ENCODE data around the gene FHIP1A.
A peak's percentile ranks its signal among the peaks of the same experiment; 100 is the strongest.

The FHIP1A gene

DNA sequence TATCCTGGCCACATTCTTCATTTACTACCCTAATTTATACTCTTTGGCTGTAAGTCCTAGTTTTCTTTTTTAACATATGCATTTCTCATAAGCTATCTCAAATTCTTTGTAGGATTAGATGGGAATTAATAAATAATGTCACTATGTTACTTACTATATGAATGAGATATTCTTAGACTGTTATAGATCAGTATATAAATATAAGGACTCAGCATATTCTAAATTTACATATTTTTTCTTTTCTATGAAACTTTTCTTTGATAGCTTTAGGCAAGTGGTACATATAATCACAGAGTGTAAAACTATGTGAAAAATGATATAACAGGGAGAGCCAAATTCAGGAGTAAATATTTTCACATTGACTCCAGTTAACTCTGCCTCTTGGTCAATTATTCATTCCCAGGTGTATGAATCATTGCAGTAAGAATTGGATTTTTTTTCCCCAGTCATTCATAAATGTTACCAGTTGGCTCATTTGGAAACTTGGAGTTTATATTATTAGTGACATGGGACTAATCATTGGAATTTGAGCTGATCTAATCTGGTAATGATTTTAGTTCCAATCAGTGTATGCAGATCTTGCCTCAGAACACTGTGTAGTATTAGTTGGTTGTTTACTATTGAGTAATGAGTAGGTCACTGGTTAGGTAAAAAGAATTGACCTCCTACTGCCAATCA is 25.3 kb downstream of the FHIP1A start:
- Histone ChIP-seq H3K4me2 (ENCODE audit: low read length) (no peak overlapping the region), H2AFZ (ENCODE audit: insufficient read depth, low read length, poor library complexity) (no peak overlapping the region), H3K4me3 (ENCODE audit: low read depth, low read length) (no peak overlapping the region), H4K12ac (ENCODE audit: low read depth, low read length) (no peak overlapping the region), H3K9ac (ENCODE audit: low read length) (no peak overlapping the region), H4K8ac (ENCODE audit: low read depth, low read length) (no peak overlapping the region), H3K36me3 (ENCODE audit: control insufficient read depth in 1 of 2, insufficient read depth in 2 of 2, low read length in 2 of 2) (no peaks in the 10 kb centered on the region), H3K14ac (ENCODE audit: low read length) (no peak overlapping the region), H2BK120ac (ENCODE audit: insufficient read depth, low read length, poor library complexity) (no peak overlapping the region), H3K27me3 (ENCODE audit: insufficient read depth, low read length) (no peaks in the 10 kb centered on the region), H3K4ac (ENCODE audit: low read depth, low read length) (no peak overlapping the region), H4K91ac (ENCODE audit: low read depth, low read length) (no peak overlapping the region), H3K79me2 (ENCODE audit: control insufficient read depth, insufficient read depth, low read length, poor library complexity) (no peaks in the 10 kb centered on the region), H2BK5ac (ENCODE audit: low read depth, low read length, poor library complexity) (no peak overlapping the region), H3K23ac (ENCODE audit: low read length) (no peak overlapping the region), H3K4me1 (ENCODE audit: control insufficient read depth in 1 of 2, insufficient read depth in 2 of 2, low read length in 2 of 2) (no peaks in the 10 kb centered on the region), H2BK12ac (ENCODE audit: low read length) (no peak overlapping the region), H3K79me1 (ENCODE audit: low read length) (no peaks in the 10 kb centered on the region), H2AK5ac (ENCODE audit: low read length) (no peak overlapping the region), H3K27ac (ENCODE audit: low read depth, low read length) (no peak overlapping the region), H3K9me3 (ENCODE audit: insufficient read depth, low read depth, low read length) (no peaks in the 10 kb centered on the region), H3K18ac (ENCODE audit: low read length) (no peak overlapping the region)
- DNase-seq: peak; percentile 18 to 80

DNA sequence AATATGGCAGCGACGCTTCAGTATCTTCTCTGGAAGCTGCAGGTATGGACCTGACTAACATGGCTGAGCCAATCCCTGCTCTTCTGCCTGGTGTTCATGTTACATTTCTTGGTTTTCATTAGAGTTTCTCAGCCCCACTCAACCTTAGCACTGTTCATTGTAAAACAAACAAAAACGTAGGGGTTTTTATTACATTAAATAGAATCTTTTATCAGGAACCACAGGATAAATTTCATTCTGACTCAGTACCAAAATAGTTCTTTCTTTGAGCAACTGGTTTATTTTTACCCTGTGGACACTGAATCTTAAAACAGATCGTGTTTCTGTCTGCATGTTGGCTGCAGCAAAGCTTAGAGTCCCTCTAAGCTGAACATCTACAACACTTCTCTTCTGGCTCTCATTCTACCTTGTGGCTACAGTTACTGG is 27.1 kb downstream of the FHIP1A start:
- H3K23ac ChIP-seq (ENCODE audit: low read length): no peak overlapping the region
- H3K4me2 ChIP-seq (ENCODE audit: low read length): no peak overlapping the region
- H3K14ac ChIP-seq (ENCODE audit: low read length): no peak overlapping the region
- H2AK5ac ChIP-seq (ENCODE audit: low read length): no peak overlapping the region
- no peaks in the 10 kb centered on the region for H3K9me3 ChIP-seq (ENCODE audit: insufficient read depth, low read depth, low read length)
- H3K18ac ChIP-seq (ENCODE audit: low read length): no peak overlapping the region
- H2BK120ac ChIP-seq (ENCODE audit: insufficient read depth, low read length, poor library complexity): no peak overlapping the region
- no peak overlapping the region for H3K4ac ChIP-seq (ENCODE audit: low read depth, low read length)
- H4K12ac ChIP-seq (ENCODE audit: low read depth, low read length): no peak overlapping the region
- H2AFZ ChIP-seq (ENCODE audit: insufficient read depth, low read length, poor library complexity): no peak overlapping the region
- no peak overlapping the region for H4K8ac ChIP-seq (ENCODE audit: low read depth, low read length)
- H3K9ac ChIP-seq (ENCODE audit: low read length): no peak overlapping the region
- H3K4me1 ChIP-seq (ENCODE audit: control insufficient read depth in 1 of 2, insufficient read depth in 2 of 2, low read length in 2 of 2): no peaks in the 10 kb centered on the region
- H2BK12ac ChIP-seq (ENCODE audit: low read length): no peak overlapping the region
- WGBS (ENCODE audit: extremely low coverage, insufficient coverage, insufficient read length): no CpG with 5 or more reads among the region's 4 CpGs
- no peak for DNase-seq
- no peaks in the 10 kb centered on the region for H3K36me3 ChIP-seq (ENCODE audit: control insufficient read depth in 1 of 2, insufficient read depth in 2 of 2, low read length in 2 of 2)
- no peak overlapping the region for H4K91ac ChIP-seq (ENCODE audit: low read depth, low read length)
- no peak overlapping the region for H3K4me3 ChIP-seq (ENCODE audit: low read depth, low read length)
- no peak overlapping the region for H3K27ac ChIP-seq (ENCODE audit: low read depth, low read length)
- H3K79me1 ChIP-seq (ENCODE audit: low read length): no peaks in the 10 kb centered on the region
- no peaks in the 10 kb centered on the region for H3K27me3 ChIP-seq (ENCODE audit: insufficient read depth, low read length)
- H2BK5ac ChIP-seq (ENCODE audit: low read depth, low read length, poor library complexity): no peak overlapping the region
- no peaks in the 10 kb centered on the region for H3K79me2 ChIP-seq (ENCODE audit: control insufficient read depth, insufficient read depth, low read length, poor library complexity)

DNA sequence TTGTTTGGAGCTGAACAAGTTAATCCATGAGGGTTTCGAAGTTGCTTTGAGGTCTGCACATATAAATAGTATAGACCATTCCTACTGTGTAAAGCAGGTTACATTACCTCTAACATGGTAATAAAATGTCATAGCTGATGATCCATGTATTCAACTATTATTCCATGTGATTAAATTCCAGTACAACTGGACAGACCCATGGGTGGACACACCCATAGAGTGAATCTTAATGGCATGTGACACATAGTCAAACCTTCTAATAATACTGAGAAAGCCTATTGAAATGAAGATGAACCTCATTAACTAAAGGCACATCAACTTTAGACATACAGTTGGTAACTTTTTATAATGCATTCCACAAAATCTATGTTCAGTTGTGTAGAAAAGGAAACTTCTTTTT is 28.5 kb downstream of the FHIP1A start:
- no peaks in the 10 kb centered on the region for H3K79me2 ChIP-seq (ENCODE audit: control insufficient read depth, insufficient read depth, low read length, poor library complexity)
- H4K8ac ChIP-seq (ENCODE audit: low read depth, low read length): no peak overlapping the region
- H2AK5ac ChIP-seq (ENCODE audit: low read length): no peak overlapping the region
- H3K14ac ChIP-seq (ENCODE audit: low read length): no peak overlapping the region
- H4K91ac ChIP-seq (ENCODE audit: low read depth, low read length): no peak overlapping the region
- no peak overlapping the region for H3K27ac ChIP-seq (ENCODE audit: low read depth, low read length)
- H2BK5ac ChIP-seq (ENCODE audit: low read depth, low read length, poor library complexity): no peak overlapping the region
- no peaks in the 10 kb centered on the region for H3K27me3 ChIP-seq (ENCODE audit: insufficient read depth, low read length)
- no peak for DNase-seq
- no peak overlapping the region for H2BK12ac ChIP-seq (ENCODE audit: low read length)
- no peaks in the 10 kb centered on the region for H3K9me3 ChIP-seq (ENCODE audit: insufficient read depth, low read depth, low read length)
- no CpG with 5 or more reads among the region's 1 CpG for WGBS (ENCODE audit: extremely low coverage, insufficient coverage, insufficient read length)
- no peak overlapping the region for H3K4me2 ChIP-seq (ENCODE audit: low read length)
- H3K79me1 ChIP-seq (ENCODE audit: low read length): no peaks in the 10 kb centered on the region
- H3K4me1 ChIP-seq (ENCODE audit: control insufficient read depth in 1 of 2, insufficient read depth in 2 of 2, low read length in 2 of 2): no peaks in the 10 kb centered on the region
- no peak overlapping the region for H3K23ac ChIP-seq (ENCODE audit: low read length)
- no peak overlapping the region for H2AFZ ChIP-seq (ENCODE audit: insufficient read depth, low read length, poor library complexity)
- no peaks in the 10 kb centered on the region for H3K36me3 ChIP-seq (ENCODE audit: control insufficient read depth in 1 of 2, insufficient read depth in 2 of 2, low read length in 2 of 2)
- H4K12ac ChIP-seq (ENCODE audit: low read depth, low read length): no peak overlapping the region
- no peak overlapping the region for H3K9ac ChIP-seq (ENCODE audit: low read length)
- H3K4me3 ChIP-seq (ENCODE audit: low read depth, low read length): no peak overlapping the region
- no peak overlapping the region for H3K4ac ChIP-seq (ENCODE audit: low read depth, low read length)
- H2BK120ac ChIP-seq (ENCODE audit: insufficient read depth, low read length, poor library complexity): no peak overlapping the region
- no peak overlapping the region for H3K18ac ChIP-seq (ENCODE audit: low read length)

DNA sequence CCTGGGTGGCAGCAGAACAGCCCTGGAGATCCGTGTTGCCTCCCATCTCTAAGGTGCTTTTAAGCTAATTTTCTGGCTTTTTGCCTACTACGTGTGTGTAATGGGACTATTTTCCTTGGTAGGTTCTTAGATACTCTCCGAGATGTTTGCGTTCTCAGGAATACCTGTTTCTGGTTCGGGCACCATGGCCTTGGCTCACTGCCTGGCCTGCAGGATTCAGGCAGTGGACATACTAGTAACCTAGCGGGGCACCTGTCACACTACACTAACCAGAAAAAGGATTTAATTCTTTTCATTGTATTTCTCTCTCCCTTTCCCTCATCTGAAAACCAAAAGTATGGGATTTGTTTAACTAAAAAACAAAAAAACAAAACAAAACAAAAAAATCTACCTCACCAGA is 29.2 kb downstream of the FHIP1A start:
- Histone ChIP-seq H3K4me3 (ENCODE audit: low read depth, low read length) (no peak overlapping the region), H4K8ac (ENCODE audit: low read depth, low read length) (no peak overlapping the region), H3K27ac (ENCODE audit: low read depth, low read length) (no peak overlapping the region), H3K18ac (ENCODE audit: low read length) (no peak overlapping the region), H2AK5ac (ENCODE audit: low read length) (no peak overlapping the region), H3K36me3 (ENCODE audit: control insufficient read depth in 1 of 2, insufficient read depth in 2 of 2, low read length in 2 of 2) (no peaks in the 10 kb centered on the region), H2BK5ac (ENCODE audit: low read depth, low read length, poor library complexity) (no peak overlapping the region), H2BK12ac (ENCODE audit: low read length) (no peak overlapping the region), H3K4ac (ENCODE audit: low read depth, low read length) (no peak overlapping the region), H3K27me3 (ENCODE audit: insufficient read depth, low read length) (no peaks in the 10 kb centered on the region), H3K14ac (ENCODE audit: low read length) (no peak overlapping the region), H2AFZ (ENCODE audit: insufficient read depth, low read length, poor library complexity) (no peak overlapping the region), H3K4me2 (ENCODE audit: low read length) (no peak overlapping the region), H3K4me1 (ENCODE audit: control insufficient read depth in 1 of 2, insufficient read depth in 2 of 2, low read length in 2 of 2) (no peaks in the 10 kb centered on the region), H3K79me2 (ENCODE audit: control insufficient read depth, insufficient read depth, low read length, poor library complexity) (no peaks in the 10 kb centered on the region), H3K79me1 (ENCODE audit: low read length) (no peaks in the 10 kb centered on the region), H3K23ac (ENCODE audit: low read length) (no peak overlapping the region), H3K9ac (ENCODE audit: low read length) (no peak overlapping the region), H3K9me3 (ENCODE audit: insufficient read depth, low read depth, low read length) (no peaks in the 10 kb centered on the region), H4K12ac (ENCODE audit: low read depth, low read length) (no peak overlapping the region), H2BK120ac (ENCODE audit: insufficient read depth, low read length, poor library complexity) (no peak overlapping the region), H4K91ac (ENCODE audit: low read depth, low read length) (no peak overlapping the region)
- no CpG with 5 or more reads among the region's 6 CpGs for WGBS (ENCODE audit: extremely low coverage, insufficient coverage, insufficient read length)
- no peak for DNase-seq

Data from trophoblast cell (in vitro differentiated cells and primary cell).